Vagina (tissue), 2 donors: ENCODE data around the gene NCAN.
A peak's percentile ranks its signal among the peaks of the same experiment; 100 is the strongest.

Experiments used
- CTCF ChIP-seq, 3 experiments: fragments of 450-650 bp in 2 of 3; fragments of 200-600 bp in 1 of 3; sonication (generic) in 1 of 3; IDR thresholded peaks; one replicate each; pipeline ENCODE4 v1.5.1; 2017 to 2019; ENCODE audit warnings: antibody characterized with exemption in 3 of 3, mild to moderate bottlenecking in 2 of 3, moderate library complexity in 2 of 3
- POLR2A ChIP-seq, 2 donors: fragments of 450-650 bp; IDR thresholded peaks; one replicate each; pipeline ENCODE4 v1.6.1; 2017; ENCODE audit warnings: antibody characterized with exemption in 2 of 2, mild to moderate bottlenecking in 2 of 2, moderate library complexity in 2 of 2

GRCh38 chr19:19203012-19203856 is 8.5 kb upstream of the NCAN start, which contains the start of gene NR2C2AP:
- TF ChIP-seq CTCF (IDR thresholded peaks at IDR 0.05) = peak in 1 of 3 experiments; percentile 1
- no peak for TF ChIP-seq POLR2A (IDR thresholded peaks at IDR 0.05)
